Heart left ventricle (tissue), 13 donors: ENCODE measurements around the gene BAX.

Source experiments
- CTCF ChIP-seq, 12 donors: fragments of 200-600 bp; sonication (generic) in 4 of 12; IDR thresholded peaks; one replicate each; pipeline versions ENCODE4 v1.5.0 to v1.8.0; 2018 to 2022; ENCODE audit warnings: antibody characterized with exemption in 12 of 12, mild to moderate bottlenecking in 5 of 12
- POLR2A ChIP-seq, 2 donors: fragments of 450-650 bp; IDR thresholded peaks; one replicate each; pipeline ENCODE4 v1.6.1; 2017; ENCODE audit warnings: antibody characterized with exemption in 2 of 2, mild to moderate bottlenecking in 2 of 2, moderate library complexity in 2 of 2
- donor health status: ischemic (EF 13 %, LVEDD 7.1; RV severe dilation, severe dysfunction).
- donor health status: DM: no; HTN: yes; CAD: no.
- donor health status: DM: no; HTN: no; CAD: no.
- donor health status: ischemic (EF 25% LVEDD 6.9; RV normal size, moderate dysfunction).
- donor health status: ischemic (EF 25% LVEDD 5.7; RV mildly dilated, moderate dysfunction).
- donor health status: ischemic (EF 35%, LVEDD 5.7; RV mildly dilated, moderate dysfunction).
- donor health status: nonischemic (EF 11% LVEDD 7.7; RV severe dilation, severe dysfunction).
- donor health status: DM: yes; HTN: yes; CAD: no.
- donor health status: PGD.
- donor health status: ischemic (EF 29% LVEDD 5.4; RV normal size, mild dysfunction).
- donor health status: nonischemic (EF 23%, LVEDD 6.1; RV moderate dilation, normal function).

- TF ChIP-seq CTCF (IDR thresholded peaks at IDR 0.05): no peak
- no peak for TF ChIP-seq POLR2A (IDR thresholded peaks at IDR 0.05)
Measured at GRCh38 chr19:48987323-48987722, 32.6 kb downstream of the BAX start.
